WERI-Rb-1 (cell line): ENCODE results near the gene ZSWIM6.

Experiments used
- DNase-seq: peaks from one replicate; pipeline ENCODE4 v3.0.0-alpha.2; 2020
- H3K27ac ChIP-seq: fragments of 250-450 bp; sonication (Bioruptor Pico); 2 replicates; pipeline ENCODE4 v1.5.1; 2020; ENCODE audit warnings: mild to moderate bottlenecking, moderate library complexity
- H3K27me3 ChIP-seq: fragments of 250-450 bp; sonication (Bioruptor Pico); 2 replicates; pipeline ENCODE4 v1.5.1; 2021; ENCODE audit warnings: mild to moderate bottlenecking, low read depth, moderate library complexity; ENCODE audit not compliant: insufficient read depth, severe bottlenecking
- H3K36me3 ChIP-seq: fragments of 250-450 bp; sonication (Bioruptor Pico); 2 replicates; pipeline ENCODE4 v1.5.1; 2020; ENCODE audit warnings: mild to moderate bottlenecking, moderate library complexity
- H3K4me3 ChIP-seq: 2 replicates; pipeline ENCODE4 v1.5.1; 2011; ENCODE audit warnings: low read depth, mild to moderate bottlenecking, control low read depth, low read length
- H3K9me3 ChIP-seq: fragments of 250-450 bp; sonication (Bioruptor Pico); 2 replicates; pipeline ENCODE4 v1.5.1; 2021; ENCODE audit warnings: mild to moderate bottlenecking, moderate library complexity; ENCODE audit not compliant: severe bottlenecking
- TF ChIP-seq, protein P1 (sequence below): IDR thresholded peaks from 2 replicates; pipeline ENCODE4 v1.5.1; 2011; ENCODE audit warnings: low read depth, mild to moderate bottlenecking, control low read depth, inconsistent platforms, low read length

The ZSWIM6 gene

DNA sequence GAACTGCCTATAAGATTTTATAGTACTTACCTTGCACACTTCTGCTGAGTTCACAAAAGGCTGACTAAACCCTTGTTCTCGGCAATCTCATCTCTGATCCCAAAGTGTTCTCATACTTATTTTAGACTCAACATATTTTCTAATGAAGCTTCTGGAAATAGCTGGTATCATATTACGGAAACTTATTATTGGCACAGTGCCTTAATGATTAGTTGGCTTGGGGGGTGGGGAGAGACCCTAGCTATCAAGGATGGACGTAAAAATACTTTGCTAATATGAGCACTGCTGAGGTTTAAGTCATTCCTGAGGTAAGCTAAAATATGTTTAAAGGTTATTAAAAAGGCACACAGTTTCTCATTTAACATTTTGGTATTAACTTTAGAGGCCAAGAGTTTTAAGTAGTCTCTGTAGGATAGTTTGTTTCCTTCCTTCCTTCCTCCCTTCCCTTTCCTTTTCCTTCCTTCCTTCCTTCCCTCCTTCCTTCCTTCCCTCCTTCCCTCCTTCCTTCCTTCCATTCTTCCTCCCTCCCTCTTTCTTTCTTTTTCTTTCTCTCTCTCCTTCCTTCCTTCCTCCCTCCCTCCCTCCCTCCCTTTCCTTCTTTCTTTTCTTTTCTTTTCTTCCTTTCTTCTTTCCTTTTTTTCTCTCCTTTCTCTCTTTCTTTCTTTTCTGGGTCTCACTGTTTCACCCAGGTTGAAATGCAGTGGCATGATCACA, 31.5 kb downstream of the ZSWIM6 start:
- no peaks in the 10 kb centered on the region for H3K27me3 ChIP-seq
- H3K9me3 ChIP-seq: no peaks in the 10 kb centered on the region
- H3K36me3 ChIP-seq: no peaks in the 10 kb centered on the region
- H3K4me3 ChIP-seq: no peak overlapping the region
- H3K27ac ChIP-seq: no peak overlapping the region
- DNase-seq: no peak
- TF ChIP-seq, protein P1, sequence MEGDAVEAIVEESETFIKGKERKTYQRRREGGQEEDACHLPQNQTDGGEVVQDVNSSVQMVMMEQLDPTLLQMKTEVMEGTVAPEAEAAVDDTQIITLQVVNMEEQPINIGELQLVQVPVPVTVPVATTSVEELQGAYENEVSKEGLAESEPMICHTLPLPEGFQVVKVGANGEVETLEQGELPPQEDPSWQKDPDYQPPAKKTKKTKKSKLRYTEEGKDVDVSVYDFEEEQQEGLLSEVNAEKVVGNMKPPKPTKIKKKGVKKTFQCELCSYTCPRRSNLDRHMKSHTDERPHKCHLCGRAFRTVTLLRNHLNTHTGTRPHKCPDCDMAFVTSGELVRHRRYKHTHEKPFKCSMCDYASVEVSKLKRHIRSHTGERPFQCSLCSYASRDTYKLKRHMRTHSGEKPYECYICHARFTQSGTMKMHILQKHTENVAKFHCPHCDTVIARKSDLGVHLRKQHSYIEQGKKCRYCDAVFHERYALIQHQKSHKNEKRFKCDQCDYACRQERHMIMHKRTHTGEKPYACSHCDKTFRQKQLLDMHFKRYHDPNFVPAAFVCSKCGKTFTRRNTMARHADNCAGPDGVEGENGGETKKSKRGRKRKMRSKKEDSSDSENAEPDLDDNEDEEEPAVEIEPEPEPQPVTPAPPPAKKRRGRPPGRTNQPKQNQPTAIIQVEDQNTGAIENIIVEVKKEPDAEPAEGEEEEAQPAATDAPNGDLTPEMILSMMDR: no peak

GRCh38 chr5:61366497-61367240, 34.6 kb downstream of the ZSWIM6 start:
- Histone ChIP-seq H3K4me3 (no peak overlapping the region), H3K9me3 (no peaks in the 10 kb centered on the region), H3K27ac (no peak overlapping the region), H3K36me3 (no peaks in the 10 kb centered on the region), H3K27me3 (no peaks in the 10 kb centered on the region)
- DNase-seq: no peak
- TF ChIP-seq, protein P1: no peak

- H3K9me3 ChIP-seq: no peaks in the 10 kb centered on the region
- no peaks in the 10 kb centered on the region for H3K27me3 ChIP-seq
- no peak overlapping the region for H3K27ac ChIP-seq
- H3K36me3 ChIP-seq: no peaks in the 10 kb centered on the region
- TF ChIP-seq, protein P1: no peak
- H3K4me3 ChIP-seq: no peak overlapping the region
- no peak for DNase-seq
Measured at GRCh38 chr5:61370506-61370905, 38.4 kb downstream of the ZSWIM6 start.

- no peaks in the 10 kb centered on the region for H3K36me3 ChIP-seq
- no peak overlapping the region for H3K27ac ChIP-seq
- no peak overlapping the region for H3K4me3 ChIP-seq
- DNase-seq: no peak
- TF ChIP-seq, protein P1: no peak
- H3K9me3 ChIP-seq: no peaks in the 10 kb centered on the region
- no peaks in the 10 kb centered on the region for H3K27me3 ChIP-seq
Measured at GRCh38 chr5:61371474-61371873, 39.4 kb downstream of the ZSWIM6 start.

DNA sequence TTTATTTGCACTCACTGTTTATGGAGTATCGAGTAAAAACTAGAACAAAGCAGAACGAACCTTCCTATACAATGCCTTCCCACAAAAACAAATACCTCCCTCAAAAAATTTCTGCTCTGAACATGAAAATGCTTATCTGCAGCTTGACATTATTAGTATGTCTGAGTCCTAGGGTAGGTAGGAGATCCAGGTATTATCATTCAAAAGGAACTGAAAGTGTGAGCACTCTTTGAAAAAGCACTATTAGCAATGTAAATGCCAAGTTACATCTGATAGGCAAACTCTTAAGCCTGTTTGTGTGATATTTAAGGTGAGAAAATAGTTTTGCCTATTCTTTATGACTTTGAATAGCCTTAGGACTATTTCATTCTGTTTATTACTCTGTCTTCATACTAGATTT, 47.6 kb downstream of the ZSWIM6 start:
- Histone ChIP-seq H3K4me3 (no peak overlapping the region), H3K27me3 (no peaks in the 10 kb centered on the region), H3K36me3 (no peaks in the 10 kb centered on the region), H3K27ac (no peak overlapping the region), H3K9me3 (no peaks in the 10 kb centered on the region)
- TF ChIP-seq, protein P1: no peak
- no peak for DNase-seq
